Measurements from ENCODE around the gene ZNF575.

DNA sequence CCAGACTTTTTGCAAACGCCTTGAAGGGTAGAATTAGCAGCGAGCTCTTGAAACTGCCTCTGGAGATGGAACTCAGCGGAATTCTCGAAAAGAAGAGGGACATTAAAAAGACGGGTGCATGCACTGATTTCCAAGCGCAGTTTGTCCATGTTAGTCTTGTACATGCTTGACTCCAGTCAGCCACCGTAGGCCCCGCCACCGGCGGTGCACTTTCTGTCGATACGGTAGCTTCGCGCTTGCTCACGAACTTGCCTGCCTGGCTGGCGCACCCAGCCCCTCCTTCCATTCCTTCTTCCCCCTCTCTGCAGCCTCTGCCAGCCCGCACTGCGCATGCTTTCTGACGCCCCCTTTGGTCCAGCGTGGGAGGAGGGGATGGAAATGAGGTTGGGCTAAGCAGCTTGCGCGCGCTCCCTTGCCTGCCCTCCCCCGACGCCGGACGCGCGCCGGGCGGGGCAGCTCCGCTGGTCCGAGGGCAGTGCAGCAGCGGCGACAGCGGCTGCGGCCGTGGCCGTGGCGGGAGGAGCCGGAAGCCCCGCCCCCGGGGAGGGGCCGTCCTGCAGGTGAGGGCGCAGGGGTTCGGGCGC is at the start of gene ZNF575:
- TF ChIP-seq CTCF (conservative IDR thresholded peaks at IDR 0.05) (no peak), EZH2 (IDR thresholded peaks at IDR 0.05; ENCODE audit: low read depth) (no peak)
